Measurements from ENCODE around the gene UBR3. TPM values are rescaled to one million over a fixed set of nuclear protein-coding genes. Genes with fewer than 3 reads are reported as not detected.
A peak's percentile ranks its signal among the peaks of the same experiment; 100 is the strongest.

Gene UBR3
- total and polyA plus RNA-seq, 2 of the 4 experiments (the other 2 are of a cell fraction) = 10.0 to 33.9 TPM

- DNase-seq = no peak
- Histone ChIP-seq H2BK5ac (ENCODE audit: low read depth, low read length, poor library complexity, severe bottlenecking) (no peak overlapping the region), H2BK15ac (ENCODE audit: low read depth, low read length) (no peak overlapping the region), H3K4me1 (ENCODE audit: control insufficient read depth, insufficient read depth, low read length) (no peaks in the 10 kb centered on the region), H3K9ac (ENCODE audit: low read depth, low read length) (no peak overlapping the region), H4K91ac (ENCODE audit: insufficient read depth, low read depth, low read length) (no peak overlapping the region), H2BK20ac (ENCODE audit: low read depth, low read length) (no peak overlapping the region), H3K4ac (ENCODE audit: low read depth, low read length) (no peak overlapping the region), H3K4me2 (ENCODE audit: low read depth, low read length) (no peak overlapping the region), H3K36me3 (ENCODE audit: control insufficient read depth, insufficient read depth, low read length) (no peaks in the 10 kb centered on the region), H2AFZ (replicated peaks; ENCODE audit: low read length, poor library complexity) (no peak overlapping the region), H3K27ac (ENCODE audit: insufficient read depth, low read length) (no peak overlapping the region), H2BK120ac (ENCODE audit: low read depth, low read length) (no peak overlapping the region), H4K8ac (ENCODE audit: low read depth in 2 of 2, low read length in 2 of 2) (no peak overlapping the region), H2AK9ac (replicated peaks; ENCODE audit: low read depth, low read length, poor library complexity) (no peak overlapping the region), H4K20me1 (ENCODE audit: insufficient read depth, low read length) (peaks cover 5% of the 10 kb centered on the region; the same call in 1 of the 2 replicates), H3K9me3 (ENCODE audit: control insufficient read depth, insufficient read depth, low read length) (no peaks in the 10 kb centered on the region), H3K56ac (ENCODE audit: extremely low read depth, insufficient read depth, low read length) (no peak overlapping the region), H3K18ac (ENCODE audit: low read depth, low read length) (no peak overlapping the region), H3K14ac (replicated peaks; ENCODE audit: low read depth, low read length) (no peak overlapping the region), H3K27me3 (ENCODE audit: control insufficient read depth, insufficient read depth, low read length) (no peaks in the 10 kb centered on the region), H3K79me1 (ENCODE audit: low read depth in 1 of 2, low read length in 2 of 2) (peaks cover 0 to 16% of the 10 kb centered on the region in 2 experiments; a peak in 3 of 4 replicates), H3K9me1 (ENCODE audit: insufficient read depth, low read length) (peaks cover 6% of the 10 kb centered on the region; the same call in 1 of the 2 replicates), H4K5ac (ENCODE audit: low read depth, low read length) (no peak overlapping the region), H3K23ac (ENCODE audit: low read depth, low read length) (no peak overlapping the region), H3K4me3 (ENCODE audit: insufficient read depth, low read depth, low read length) (no peak overlapping the region), H2AK5ac (ENCODE audit: low read depth, low read length) (no peak overlapping the region)
- no peak for ATAC-seq (ENCODE audit: low read depth)
- no peak for TF ChIP-seq RAD21 (IDR thresholded peaks at IDR 0.05; ENCODE audit: low read length)
- TF ChIP-seq USF2 (IDR thresholded peaks at IDR 0.05; ENCODE audit: low read depth, low read length) = no peak
- no peak for TF ChIP-seq BHLHE40 (IDR thresholded peaks at IDR 0.05; ENCODE audit: low read depth, low read length)
- TF ChIP-seq ELK1 (IDR thresholded peaks at IDR 0.05; ENCODE audit: borderline replicate concordance, low read depth, low read length) = no peak
- TF ChIP-seq CEBPB (IDR thresholded peaks at IDR 0.05; ENCODE audit: low read depth, low read length) = 0 out of 2 replicates have a peak, but pooled peaks have one; percentile 22
- in situ Hi-C loops (cut with MboI; ENCODE audit: low sequenced_read_pairs) (no loop called here), dilution Hi-C loops (cut with HindIII; ENCODE audit: low sequenced_read_pairs, unreplicated experiment) (no loop called here), intact Hi-C loops (cut with micrococcal nuclease) (no loop called here)
- CTCF ChIA-PET = no interaction called here
- BruUV-seq (replicated peaks) = TSS peak; percentile 29
- POLR2A ChIA-PET (ENCODE audit: unreplicated experiment) = no interaction called here
- WGBS, 2 experiments (ENCODE audit: extremely low coverage in 2 of 2, insufficient read length in 1 of 2) = no CpG with 5 or more reads among the region's 1 CpG
Measured at GRCh38 chr2:169892951-169893350, 65.7 kb downstream of the UBR3 start.
